Activated CD8-positive, alpha-beta T cell treated with anti-CD3 and anti-CD28 coated beads, Interleukin-2, amount 10 ng/mL, durations not matched to agents 7 days and 5 days (primary cell): ENCODE results near the gene FARSA. TPM values are rescaled to one million over a fixed set of nuclear protein-coding genes. Genes with fewer than 3 reads are reported as not detected.
A peak's percentile ranks its signal among the peaks of the same experiment; 100 is the strongest.

Source experiments
- ATAC-seq: fragments of 150-1000 bp; cut with Tn5 transposase; one replicate; pipeline ENCODE4 v1.10.0; 2021; ENCODE audit warnings: moderate library complexity
- CTCF ChIA-PET: fragments of 350-600 bp; sonication (Branson Sonifier 250); formaldehyde crosslinking; loops from one replicate; lab custom pipeline; 2021; ENCODE audit warnings: antibody characterized with exemption; lab: Charles Lee
- POLR2A ChIA-PET: fragments of 350-600 bp; sonication (Branson Sonifier 250); formaldehyde crosslinking; loops from one replicate; lab custom pipeline; 2021; ENCODE audit warnings: antibody characterized with exemption; lab: Charles Lee
- DNase-seq: peaks from one replicate; pipeline ENCODE4 v3.0.0-alpha.2; 2020
- H3K27ac Mint-ChIP-seq: one replicate; pipeline ENCODE4 v1.8.0; 2021; ENCODE audit warnings: mild to moderate bottlenecking, mixed read lengths
- H3K27me3 Mint-ChIP-seq: one replicate; pipeline ENCODE4 v1.8.0; 2021; ENCODE audit warnings: low read depth, mixed read lengths
- H3K36me3 Mint-ChIP-seq: one replicate; pipeline ENCODE4 v1.8.0; 2021; ENCODE audit warnings: low read depth, mixed read lengths
- H3K4me1 Mint-ChIP-seq: one replicate; pipeline ENCODE4 v1.8.0; 2021; ENCODE audit warnings: low read depth, mixed read lengths
- H3K4me3 Mint-ChIP-seq: one replicate; pipeline ENCODE4 v1.8.0; 2021; ENCODE audit warnings: mild to moderate bottlenecking, mixed read lengths
- H3K9me3 Mint-ChIP-seq: one replicate; pipeline ENCODE4 v1.8.0; 2022; ENCODE audit warnings: mixed read lengths; ENCODE audit not compliant: insufficient read depth
- total RNA-seq, 2 experiments: library from RNA; stranded (reverse); gene quantifications; one replicate each; pipeline ENCODE4 v1.2.3, GENCODE V29; 2021

The FARSA gene
- total RNA-seq, 2 experiments from 2014 or later, result 98.8 to 106 TPM

DNA sequence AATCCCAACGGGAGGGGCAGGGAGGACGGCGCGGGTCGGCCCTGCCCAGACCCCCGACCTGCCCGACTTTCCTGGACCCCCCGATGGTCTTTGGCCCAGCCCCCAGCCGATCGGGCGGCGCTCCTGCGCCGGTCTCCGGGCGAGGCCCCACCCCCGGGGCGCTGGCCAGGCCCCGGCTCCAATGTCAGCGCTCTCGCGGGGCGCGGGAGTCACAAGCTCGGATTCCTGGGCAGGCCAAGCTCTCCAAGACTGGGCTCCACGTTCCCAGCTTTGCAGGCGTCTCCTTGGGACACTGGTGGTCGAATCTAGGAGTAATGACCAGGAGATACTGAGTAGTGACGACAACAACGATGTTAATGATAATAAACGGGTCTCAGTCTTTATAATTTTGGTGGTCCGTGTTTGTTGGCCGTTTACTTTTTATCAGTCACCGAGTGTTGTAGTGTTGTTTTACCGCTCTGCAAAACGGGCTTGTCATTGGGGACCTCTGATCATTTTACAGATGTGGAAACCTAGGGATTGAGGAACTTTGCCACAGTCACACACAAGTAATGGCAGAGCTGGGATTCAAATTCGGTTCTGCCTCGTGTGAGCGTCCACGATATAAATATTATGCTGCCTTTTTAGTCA, 12.7 kb upstream of the FARSA start:
- H3K4me3 Mint-ChIP-seq, result peak overlapping the region; percentile 91
- peak; percentile 69 for DNase-seq
- CTCF ChIA-PET, result interaction anchor here (1.0 to 1.6 kb wide), 5 partner anchors 8 to 61 kb away, joined by 3 to 9 read pairs (median 5); partner anchors contain the start of gene CALR
- POLR2A ChIA-PET, result interaction anchor here (0.7 to 1.3 kb wide), 6 partner anchors 8 to 154 kb away, joined by 3 to 7 read pairs (median 4); partner anchors contain the start of genes CALR, GADD45GIP1 and JUNB
- peak; percentile 70 for ATAC-seq
- H3K9me3 Mint-ChIP-seq, result no peaks in the 10 kb centered on the region
- peaks cover 72% of the 10 kb centered on the region for H3K4me1 Mint-ChIP-seq
- H3K27ac Mint-ChIP-seq, result peak overlapping the region; percentile 92
- H3K27me3 Mint-ChIP-seq, result no peaks in the 10 kb centered on the region
- peaks cover 88% of the 10 kb centered on the region for H3K36me3 Mint-ChIP-seq

DNA sequence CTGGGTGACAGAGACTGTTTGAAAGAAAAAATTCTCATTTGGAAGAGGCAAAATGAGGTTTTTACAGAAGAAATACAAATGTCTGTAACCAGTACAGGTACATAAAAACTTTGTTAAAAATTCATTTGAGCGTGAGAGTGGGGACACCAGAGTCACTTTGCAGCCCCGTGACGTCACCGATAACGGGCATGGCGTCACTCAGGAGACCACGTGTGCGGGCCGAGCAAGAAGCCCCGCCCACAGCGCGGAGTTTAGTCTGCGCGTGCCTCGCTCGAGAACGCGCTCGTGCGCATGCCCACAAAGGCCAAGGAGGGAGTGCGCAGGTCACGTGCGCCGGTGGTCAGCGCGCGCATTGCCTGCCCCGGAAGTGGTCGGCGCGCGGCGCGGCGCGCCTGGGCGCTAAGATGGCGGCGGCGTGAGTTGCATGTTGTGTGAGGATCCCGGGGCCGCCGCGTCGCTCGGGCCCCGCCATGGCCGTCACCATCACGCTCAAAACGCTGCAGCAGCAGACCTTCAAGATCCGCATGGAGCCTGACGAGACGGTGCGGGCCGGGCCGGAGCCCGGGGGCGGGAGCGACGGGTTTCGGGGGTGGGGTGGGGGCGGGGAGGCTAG, 12.1 kb upstream of the FARSA start, which contains the start of gene RAD23A:
Gene RAD23A, plus strand, starts transcription at position 384 of the 613 bp plus-strand sequence. Its CDS starts 87 bp downstream, at position 471.
- POLR2A ChIA-PET, result interaction anchor here (0.9 to 1.3 kb wide), 4 partner anchors 8 to 153 kb away, joined by 3 to 7 read pairs (median 4); partner anchors contain the start of genes CALR and GADD45GIP1
- no peaks in the 10 kb centered on the region for H3K9me3 Mint-ChIP-seq
- DNase-seq, result peak; percentile 98
- H3K4me3 Mint-ChIP-seq, result peak within 1 kb of the TSS; percentile 91
- CTCF ChIA-PET, result interaction anchor here (1.0 to 1.2 kb wide), 3 partner anchors 8 to 20 kb away, joined by 3 to 9 read pairs (median 5); partner anchors contain the start of gene CALR
- H3K36me3 Mint-ChIP-seq, result peaks cover 88% of the 10 kb centered on the region
- peaks cover 72% of the 10 kb centered on the region for H3K4me1 Mint-ChIP-seq
- ATAC-seq, result peak; percentile 76
- H3K27ac Mint-ChIP-seq, result peak within 1 kb of the TSS; percentile 96
- H3K27me3 Mint-ChIP-seq, result no peaks in the 10 kb centered on the region

DNA sequence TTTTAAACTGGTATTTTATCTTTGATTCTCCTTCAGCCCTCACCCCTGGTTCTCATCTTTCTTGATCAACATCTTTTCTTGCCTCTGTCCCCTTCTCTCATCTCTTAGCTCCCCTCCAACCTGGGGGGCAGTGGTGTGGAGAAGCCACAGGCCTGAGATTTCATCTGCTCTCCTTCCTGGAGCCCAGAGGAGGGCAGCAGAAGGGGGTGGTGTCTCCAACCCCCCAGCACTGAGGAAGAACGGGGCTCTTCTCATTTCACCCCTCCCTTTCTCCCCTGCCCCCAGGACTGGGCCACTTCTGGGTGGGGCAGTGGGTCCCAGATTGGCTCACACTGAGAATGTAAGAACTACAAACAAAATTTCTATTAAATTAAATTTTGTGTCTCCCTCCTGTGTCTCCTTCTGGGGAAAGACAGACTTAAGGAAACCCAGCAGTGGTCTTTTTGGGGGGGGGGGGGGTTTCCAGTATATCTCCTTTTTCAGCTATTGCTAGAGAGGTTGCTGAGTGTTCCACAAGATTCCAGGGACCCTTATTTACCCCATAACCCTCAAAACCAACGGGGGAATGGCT, 10.7 kb upstream of the FARSA start:
- Mint-ChIP-seq H3K4me1 (peaks cover 76% of the 10 kb centered on the region), H3K27me3 (no peaks in the 10 kb centered on the region), H3K4me3 (no peak overlapping the region), H3K36me3 (peaks cover 91% of the 10 kb centered on the region), H3K27ac (peak overlapping the region; percentile 65), H3K9me3 (no peaks in the 10 kb centered on the region)
- POLR2A ChIA-PET, result interaction anchor here (0.8 to 0.9 kb wide), 2 partner anchors 10 to 11 kb away, joined by 3 to 4 read pairs; partner anchors contain the start of gene FARSA
- ATAC-seq, result no peak
- CTCF ChIA-PET, result interaction anchor here (0.8 to 1.0 kb wide), 2 partner anchors 53 to 58 kb away, joined by 3 read pairs; partner anchors contain the start of gene GCDH
- no peak for DNase-seq

DNA sequence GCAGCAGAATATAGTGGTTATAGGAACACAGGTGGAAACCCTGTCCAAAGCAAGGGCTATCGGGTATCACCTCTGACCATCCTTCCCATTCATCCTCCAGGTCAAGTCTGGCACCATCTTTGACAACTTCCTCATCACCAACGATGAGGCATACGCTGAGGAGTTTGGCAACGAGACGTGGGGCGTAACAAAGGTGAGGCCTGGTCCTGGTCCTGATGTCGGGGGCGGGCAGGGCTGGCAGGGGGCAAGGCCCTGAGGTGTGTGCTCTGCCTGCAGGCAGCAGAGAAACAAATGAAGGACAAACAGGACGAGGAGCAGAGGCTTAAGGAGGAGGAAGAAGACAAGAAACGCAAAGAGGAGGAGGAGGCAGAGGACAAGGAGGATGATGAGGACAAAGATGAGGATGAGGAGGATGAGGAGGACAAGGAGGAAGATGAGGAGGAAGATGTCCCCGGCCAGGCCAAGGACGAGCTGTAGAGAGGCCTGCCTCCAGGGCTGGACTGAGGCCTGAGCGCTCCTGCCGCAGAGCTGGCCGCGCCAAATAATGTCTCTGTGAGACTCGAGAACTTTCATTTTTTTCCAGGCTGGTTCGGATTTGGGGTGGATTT, 10.0 kb upstream of the FARSA start:
- no peaks in the 10 kb centered on the region for H3K27me3 Mint-ChIP-seq
- no peak for DNase-seq
- no peaks in the 10 kb centered on the region for H3K9me3 Mint-ChIP-seq
- H3K4me3 Mint-ChIP-seq, result no peak overlapping the region
- peaks cover 76% of the 10 kb centered on the region for H3K4me1 Mint-ChIP-seq
- ChIA-PET CTCF (interaction anchor here (0.8 to 1.0 kb wide), 2 partner anchors 53 to 57 kb away, joined by 3 read pairs; partner anchors contain the start of gene GCDH), POLR2A (interaction anchor here (0.8 to 0.9 kb wide), 2 partner anchors 9 to 10 kb away, joined by 3 to 4 read pairs; partner anchors contain the start of gene FARSA)
- no peak for ATAC-seq
- peak overlapping the region; percentile 75 for H3K27ac Mint-ChIP-seq
- H3K36me3 Mint-ChIP-seq, result peaks cover 91% of the 10 kb centered on the region

DNA sequence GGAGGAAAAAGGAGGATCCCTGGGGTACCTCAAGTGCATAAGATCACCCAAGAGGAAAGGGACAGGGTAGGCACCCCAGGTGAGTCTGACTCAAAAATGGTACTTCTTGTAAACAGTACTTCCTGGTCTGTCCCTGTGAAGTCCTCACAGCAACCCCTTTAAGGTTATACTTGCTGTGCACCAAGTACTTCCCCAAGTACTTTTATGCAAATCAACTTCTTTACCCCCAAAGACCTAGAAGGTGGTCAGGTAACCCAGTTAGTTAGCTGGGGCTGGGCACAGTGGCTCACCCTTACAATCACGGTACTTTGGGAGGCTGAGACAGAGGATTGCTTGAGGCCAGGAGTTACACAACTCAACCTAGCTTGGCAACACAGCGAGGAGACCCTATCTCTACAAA, 7.4 kb upstream of the FARSA start:
- no peaks in the 10 kb centered on the region for H3K9me3 Mint-ChIP-seq
- POLR2A ChIA-PET, result no interaction called here

DNA sequence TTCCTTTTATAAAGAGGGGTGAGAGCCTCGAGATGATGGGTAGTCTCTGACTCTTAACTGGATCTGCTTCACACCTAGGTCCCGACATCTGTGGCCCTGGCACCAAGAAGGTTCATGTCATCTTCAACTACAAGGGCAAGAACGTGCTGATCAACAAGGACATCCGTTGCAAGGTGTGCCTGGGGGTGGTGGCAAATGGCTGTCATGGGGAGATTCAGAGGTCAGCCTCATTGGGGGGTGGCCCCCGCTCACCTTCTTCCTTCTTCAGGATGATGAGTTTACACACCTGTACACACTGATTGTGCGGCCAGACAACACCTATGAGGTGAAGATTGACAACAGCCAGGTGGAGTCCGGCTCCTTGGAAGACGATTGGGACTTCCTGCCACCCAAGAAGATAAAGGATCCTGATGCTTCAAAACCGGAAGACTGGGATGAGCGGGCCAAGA, 6.5 kb upstream of the FARSA start:
- Mint-ChIP-seq H3K27ac (peak overlapping the region; percentile 97), H3K36me3 (peaks cover 65% of the 10 kb centered on the region), H3K27me3 (no peaks in the 10 kb centered on the region), H3K4me1 (peaks cover 71% of the 10 kb centered on the region), H3K9me3 (no peaks in the 10 kb centered on the region), H3K4me3 (peak overlapping the region; percentile 99)
- ATAC-seq, result no peak
- ChIA-PET POLR2A (interaction anchor here (0.6 to 3.1 kb wide), 6 partner anchors 13 to 213 kb away, joined by 3 to 20 read pairs (median 4); partner anchors contain the start of genes JUNB and SYCE2), CTCF (interaction anchor here (0.8 kb wide), 2 partner anchors 26 to 32 kb away, joined by 3 to 4 read pairs; no protein-coding TSS in a partner anchor)
- DNase-seq, result no peak

More for the DNA sequence above, 7.4 kb upstream of the FARSA start:
- CTCF ChIA-PET, result interaction anchor here (0.7 to 2.3 kb wide), 2 partner anchors 16 to 56 kb away, joined by 3 to 7 read pairs; no protein-coding TSS in a partner anchor
- no peak for DNase-seq
- H3K36me3 Mint-ChIP-seq, result peaks cover 73% of the 10 kb centered on the region
- H3K27ac Mint-ChIP-seq, result peak overlapping the region; percentile 97
- peak overlapping the region; percentile 99 for H3K4me3 Mint-ChIP-seq
- ATAC-seq, result no peak
- H3K4me1 Mint-ChIP-seq, result peaks cover 76% of the 10 kb centered on the region
- H3K27me3 Mint-ChIP-seq, result no peaks in the 10 kb centered on the region

DNA sequence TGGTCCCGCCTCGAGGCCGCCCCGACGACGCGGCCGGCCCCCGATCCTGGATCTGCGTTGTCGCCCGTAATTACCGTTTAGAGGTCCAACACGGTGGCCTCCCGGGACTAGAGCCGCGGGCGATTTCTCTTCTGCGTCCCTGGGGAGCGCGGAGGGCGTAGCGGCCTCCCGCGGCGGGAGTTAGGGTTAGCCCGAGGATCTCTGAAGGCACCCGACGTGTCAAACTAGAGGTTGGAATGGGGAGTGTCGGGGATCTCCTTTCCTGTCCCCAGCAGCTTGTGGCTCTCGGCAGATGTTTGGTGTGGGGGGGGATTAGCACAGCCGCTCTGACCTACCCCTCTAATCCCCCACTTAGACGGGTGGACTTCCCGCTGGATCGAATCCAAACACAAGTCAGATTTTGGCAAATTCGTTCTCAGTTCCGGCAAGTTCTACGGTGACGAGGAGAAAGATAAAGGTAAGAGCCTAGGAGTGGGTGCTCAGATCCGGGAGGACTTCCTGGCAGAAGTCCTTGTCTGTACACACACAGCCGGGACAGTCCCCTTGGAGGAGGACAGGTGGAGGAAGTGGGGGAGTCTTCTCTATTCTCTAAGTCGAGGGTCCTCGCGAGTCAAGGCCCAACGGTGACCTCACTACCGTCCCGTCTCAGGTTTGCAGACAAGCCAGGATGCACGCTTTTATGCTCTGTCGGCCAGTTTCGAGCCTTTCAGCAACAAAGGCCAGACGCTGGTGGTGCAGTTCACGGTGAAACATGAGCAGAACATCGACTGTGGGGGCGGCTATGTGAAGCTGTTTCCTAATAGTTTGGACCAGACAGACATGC, 5.5 kb upstream of the FARSA start:
- Mint-ChIP-seq H3K9me3 (no peaks in the 10 kb centered on the region), H3K36me3 (peaks cover 56% of the 10 kb centered on the region), H3K27me3 (no peaks in the 10 kb centered on the region), H3K27ac (peak overlapping the region; percentile 97), H3K4me3 (peak overlapping the region; percentile 99), H3K4me1 (peaks cover 66% of the 10 kb centered on the region)
- ATAC-seq (peak; percentile 6), DNase-seq (peak; percentile 54)
- ChIA-PET POLR2A (interaction anchor here (0.7 to 3.1 kb wide), 10 partner anchors 9 to 244 kb away, joined by 3 to 20 read pairs (median 3); partner anchors contain the start of genes JUNB and SYCE2), CTCF (interaction anchor here (0.8 to 2.1 kb wide), 3 partner anchors 27 to 53 kb away, joined by 3 to 27 read pairs (median 4); partner anchors contain the start of gene KLF1)

DNA sequence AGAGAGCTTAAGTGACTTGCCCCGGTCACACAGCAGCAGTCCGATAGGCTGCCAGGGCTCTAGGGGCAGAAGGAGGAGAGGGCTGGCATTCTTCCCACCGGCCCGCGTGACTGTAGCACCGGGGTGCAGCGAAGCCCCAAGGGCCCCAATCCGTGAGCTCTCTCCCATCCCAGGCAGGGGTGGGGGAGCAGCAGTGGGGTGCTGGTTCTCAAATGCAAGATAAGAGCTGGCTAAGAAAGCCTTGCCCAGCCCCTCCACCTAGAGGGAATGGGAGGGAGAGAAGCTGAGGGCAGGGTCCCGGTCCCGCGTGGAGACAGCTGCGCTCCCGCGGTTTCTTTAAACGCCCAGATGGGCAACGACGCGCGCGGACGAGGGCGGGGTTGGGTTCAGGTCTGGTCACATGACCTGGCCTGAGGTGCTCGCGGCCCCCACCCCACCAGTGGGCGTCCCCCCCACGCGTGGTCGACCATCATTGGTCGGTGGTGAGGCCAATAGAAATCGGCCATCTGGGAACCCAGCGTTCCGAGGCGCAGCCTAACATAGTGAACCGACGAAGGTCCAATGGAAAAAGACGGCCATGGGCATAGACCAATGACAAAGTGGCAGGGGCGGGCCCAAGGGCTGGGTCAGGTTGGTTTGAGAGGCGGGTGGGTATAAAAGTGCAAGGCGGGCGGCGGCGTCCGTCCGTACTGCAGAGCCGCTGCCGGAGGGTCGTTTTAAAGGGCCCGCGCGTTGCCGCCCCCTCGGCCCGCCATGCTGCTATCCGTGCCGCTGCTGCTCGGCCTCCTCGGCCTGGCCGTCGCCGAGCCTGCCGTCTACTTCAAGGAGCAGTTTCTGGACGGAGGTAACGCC, 4.6 kb upstream of the FARSA start, which contains the start of gene CALR:
Gene CALR, plus strand, starts transcription at position 683 of the 852 bp plus-strand sequence. Its CDS starts 71 bp downstream, at position 754.
- Mint-ChIP-seq H3K27me3 (no peaks in the 10 kb centered on the region), H3K9me3 (no peaks in the 10 kb centered on the region), H3K4me3 (peak within 1 kb of the TSS; percentile 99), H3K36me3 (peaks cover 50% of the 10 kb centered on the region), H3K27ac (peak within 1 kb of the TSS; percentile 97), H3K4me1 (peaks cover 60% of the 10 kb centered on the region)
- ChIA-PET POLR2A (interaction anchor here (0.6 to 3.1 kb wide), 21 partner anchors 8 to 272 kb away, joined by 3 to 20 read pairs (median 4); partner anchors contain the start of genes DNASE2, GCDH, RAD23A and SYCE2), CTCF (interaction anchor here (0.8 to 2.1 kb wide), 7 partner anchors 8 to 156 kb away, joined by 3 to 27 read pairs (median 5); partner anchors contain the start of genes JUNB and KLF1)
- DNase-seq (peak; percentile 100), ATAC-seq (peak; percentile 91)
